GM21576 (cell line): ENCODE measurements around the gene RRBP1.

Experiments
- ATAC-seq: cut with Tn5 transposase; IDR thresholded peaks from one replicate; pipeline ENCODE4 v1.9.1; 2021; ENCODE audit warnings: mild to moderate bottlenecking, moderate library complexity; ENCODE audit not compliant: unreplicated experiment

The RRBP1 gene

DNA sequence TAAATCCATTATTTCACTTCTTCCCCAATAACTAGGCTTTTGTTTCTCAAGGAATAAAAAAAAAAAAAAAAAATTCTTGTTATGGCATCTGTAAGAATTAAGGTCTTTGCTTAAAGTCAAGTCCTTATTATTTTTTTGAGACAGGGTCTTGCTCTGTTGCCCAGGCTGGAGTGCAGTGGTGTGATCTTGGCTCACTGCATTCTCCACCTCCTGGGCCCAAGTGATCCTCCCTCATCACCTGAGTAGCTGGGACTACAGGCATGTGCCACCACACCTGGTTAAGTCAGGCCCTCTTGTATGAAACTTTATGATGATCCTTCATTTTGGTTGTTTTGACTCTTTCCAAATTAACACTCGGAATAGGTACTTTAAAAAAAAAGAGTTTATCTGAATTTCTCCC lies 94.9 kb downstream of the RRBP1 start:
- no peak for ATAC-seq

DNA sequence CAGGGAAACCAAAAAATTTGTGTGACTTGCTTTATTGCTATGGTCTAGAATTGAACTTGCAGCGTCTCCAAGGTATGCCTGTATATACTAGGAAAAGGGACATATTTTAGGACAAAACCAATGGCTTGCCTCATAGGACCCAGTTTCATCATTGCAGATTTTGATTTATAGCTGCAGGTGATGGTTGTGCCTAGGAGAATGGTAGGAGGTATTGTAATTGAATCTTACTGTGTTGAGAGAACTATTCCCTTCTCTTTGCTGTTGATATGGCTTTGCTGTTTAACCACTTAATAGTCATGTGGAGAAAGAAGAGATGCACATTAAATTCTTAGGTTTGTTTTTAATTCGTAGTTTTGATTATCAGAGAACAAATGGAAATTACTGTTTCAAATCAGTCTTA lies 95.8 kb downstream of the RRBP1 start:
- ATAC-seq: no peak

DNA sequence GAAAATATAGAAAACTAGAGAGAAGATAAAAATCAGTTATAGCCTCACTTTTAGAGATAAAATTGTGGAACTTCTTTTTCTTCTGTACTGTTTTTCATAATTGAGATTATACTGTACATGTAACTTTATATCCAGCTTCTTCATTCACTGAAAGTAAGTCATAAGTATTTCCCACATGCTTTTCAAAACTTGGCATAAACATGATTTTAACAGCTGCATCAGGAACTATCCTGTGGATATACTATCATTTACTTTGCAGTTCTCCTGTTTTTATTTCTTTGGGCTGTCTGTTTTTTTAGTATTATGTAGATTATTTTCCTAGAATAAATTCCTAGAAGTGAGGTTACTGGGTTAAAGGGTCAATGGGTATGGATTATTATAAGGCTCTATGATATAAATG lies 97.4 kb downstream of the RRBP1 start:
- no peak for ATAC-seq

DNA sequence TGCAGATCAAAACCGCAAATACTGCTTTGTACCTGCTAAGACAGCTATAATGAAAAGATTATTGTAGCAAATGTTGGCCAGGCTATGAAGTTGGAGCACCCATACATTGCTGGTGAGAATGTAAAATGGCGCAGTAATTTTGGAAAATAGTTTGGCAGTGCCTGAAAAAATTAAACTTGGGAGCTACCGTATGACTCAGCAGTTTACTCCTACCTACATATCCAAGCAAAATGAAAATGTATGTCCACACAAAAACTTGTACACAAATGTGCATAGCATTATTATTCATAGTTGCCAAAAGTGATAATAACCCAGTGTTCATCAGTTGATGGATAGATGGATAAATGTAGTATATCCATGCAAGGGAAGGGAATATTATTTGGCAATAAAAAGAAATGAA lies 98.9 kb downstream of the RRBP1 start:
- ATAC-seq: no peak

DNA sequence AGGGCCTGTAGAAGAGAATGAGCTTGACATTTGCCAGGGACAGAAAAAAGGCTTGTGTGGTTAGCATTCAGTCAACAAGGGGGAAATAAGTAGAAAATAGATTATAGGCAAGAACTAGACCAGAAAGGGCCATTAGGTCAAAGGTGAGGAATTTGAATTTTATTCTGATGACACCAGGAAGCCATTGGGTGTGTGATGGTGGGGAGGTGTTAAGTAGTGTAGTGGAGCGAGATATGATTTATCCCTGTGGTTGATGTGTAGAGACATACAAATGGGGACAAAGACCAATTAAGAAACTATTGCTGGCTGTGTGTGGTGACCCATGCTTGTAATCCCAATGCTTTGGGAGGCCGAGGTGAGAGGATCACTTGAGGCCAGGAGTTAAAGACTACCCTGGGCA lies 101.1 kb downstream of the RRBP1 start:
- no peak for ATAC-seq

DNA sequence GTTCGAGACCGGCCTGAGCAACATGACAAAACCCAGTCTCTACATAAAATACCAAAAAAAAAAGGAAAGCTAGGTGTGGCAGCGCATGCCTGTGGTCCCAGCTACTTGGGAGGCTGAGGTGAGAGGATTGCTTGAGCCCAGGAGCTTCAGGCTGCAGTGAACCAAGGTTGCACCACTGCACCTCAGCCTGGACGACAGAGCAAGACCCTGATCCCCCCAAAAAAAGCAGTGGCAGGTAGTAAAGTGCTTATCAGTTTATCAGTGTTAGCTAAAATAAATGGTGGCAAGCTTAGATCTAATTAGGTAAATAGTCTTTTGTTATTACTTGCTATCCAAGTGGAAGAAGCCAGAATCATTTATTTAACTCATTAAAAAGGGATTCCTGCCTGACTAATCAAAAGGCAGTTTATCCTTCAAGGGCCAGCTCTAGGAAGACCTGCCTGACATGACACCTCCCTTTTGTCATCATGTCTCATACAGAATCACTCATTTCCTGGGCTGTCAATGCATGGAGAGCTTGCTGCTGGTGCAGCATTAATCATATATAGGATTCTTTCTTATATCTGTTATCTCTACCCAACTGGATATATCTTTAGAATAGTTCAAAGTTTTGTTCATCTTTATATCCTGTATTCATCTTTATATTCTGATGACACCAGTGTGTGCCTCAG lies 102.5 kb downstream of the RRBP1 start:
- no peak for ATAC-seq

DNA sequence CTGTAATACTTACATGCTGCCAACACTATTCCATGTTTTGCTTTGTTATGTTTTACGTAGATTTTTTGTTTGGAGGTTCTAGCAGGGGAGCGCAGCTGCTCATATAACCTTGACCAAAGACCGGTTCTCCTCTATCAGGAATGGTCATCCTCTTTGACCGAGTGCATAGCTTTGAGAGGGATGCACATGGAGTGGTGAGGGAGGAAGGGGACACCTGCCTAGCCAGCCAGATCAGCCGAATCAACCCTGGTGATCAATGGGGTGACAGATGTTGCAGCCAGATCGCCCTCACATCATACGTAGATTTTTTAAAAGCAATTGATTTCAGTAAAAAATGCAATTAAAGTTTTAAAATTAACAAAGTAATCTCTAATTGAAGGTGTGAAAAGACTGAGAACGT lies 105.8 kb downstream of the RRBP1 start:
- ATAC-seq: no peak

DNA sequence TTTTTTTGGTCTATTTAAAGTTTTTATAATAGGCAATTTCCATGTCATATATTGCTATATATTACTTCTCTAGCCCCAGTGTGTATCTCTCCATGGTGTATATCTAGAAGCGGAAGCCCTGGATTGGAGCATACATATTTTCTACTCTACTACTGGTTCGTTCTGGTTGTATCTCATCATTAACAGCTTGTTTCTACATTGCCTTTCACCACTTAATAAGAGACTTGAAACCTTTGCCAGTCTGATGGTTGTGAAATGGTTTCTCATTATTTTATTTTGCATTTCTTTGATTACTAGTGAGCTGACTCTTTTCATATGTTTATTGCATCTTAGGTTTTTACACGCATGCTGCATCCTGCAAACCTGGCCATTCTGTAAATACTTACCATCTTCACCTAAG lies 108.6 kb downstream of the RRBP1 start:
- no peak for ATAC-seq

DNA sequence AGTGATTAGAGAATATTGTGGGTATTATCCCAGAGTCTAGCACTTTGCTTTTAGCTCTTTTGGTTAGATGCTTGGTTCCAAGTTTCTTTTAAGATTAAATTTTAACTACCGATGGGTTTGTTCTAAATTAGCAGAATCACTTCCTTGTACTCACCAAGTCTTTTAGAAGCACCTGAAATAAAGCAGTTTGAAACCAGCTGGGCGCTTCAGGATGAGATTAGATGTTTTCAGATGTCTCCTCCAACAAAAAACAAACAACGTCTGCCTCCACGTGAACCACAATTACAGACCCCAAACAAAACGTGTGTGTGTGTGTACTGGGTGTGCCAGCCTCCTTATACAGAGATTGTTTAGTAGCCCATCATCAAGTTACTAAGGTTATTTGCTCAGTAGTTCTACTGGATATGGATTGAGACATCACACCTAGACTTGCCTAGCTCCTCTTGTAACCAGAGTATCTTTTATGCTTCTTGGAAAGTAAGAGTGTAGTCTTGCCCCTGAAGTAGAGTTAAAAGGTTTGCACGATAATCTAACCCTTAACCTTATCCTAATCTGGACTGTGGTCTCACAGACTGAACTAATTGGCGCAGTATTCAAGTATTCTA lies 109.9 kb downstream of the RRBP1 start:
- no peak for ATAC-seq

DNA sequence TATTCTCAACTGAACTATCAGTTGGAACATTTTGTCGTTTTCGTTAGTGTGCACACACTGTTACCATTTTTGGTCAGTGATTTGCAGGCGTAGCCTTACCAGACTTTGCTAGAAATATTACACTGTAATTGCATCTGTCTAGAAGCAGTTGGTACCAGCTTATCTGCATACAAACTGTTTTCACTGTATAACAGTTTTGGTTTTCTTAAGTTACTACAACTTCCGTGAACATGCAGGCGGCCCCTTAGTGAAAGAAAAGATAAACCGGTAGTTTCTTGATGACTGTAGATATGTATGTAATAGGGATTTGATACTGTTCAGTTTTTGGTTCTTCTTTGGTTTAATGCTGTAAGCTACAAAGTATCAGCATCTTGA lies 110.9 kb downstream of the RRBP1 start:
- no peak for ATAC-seq

DNA sequence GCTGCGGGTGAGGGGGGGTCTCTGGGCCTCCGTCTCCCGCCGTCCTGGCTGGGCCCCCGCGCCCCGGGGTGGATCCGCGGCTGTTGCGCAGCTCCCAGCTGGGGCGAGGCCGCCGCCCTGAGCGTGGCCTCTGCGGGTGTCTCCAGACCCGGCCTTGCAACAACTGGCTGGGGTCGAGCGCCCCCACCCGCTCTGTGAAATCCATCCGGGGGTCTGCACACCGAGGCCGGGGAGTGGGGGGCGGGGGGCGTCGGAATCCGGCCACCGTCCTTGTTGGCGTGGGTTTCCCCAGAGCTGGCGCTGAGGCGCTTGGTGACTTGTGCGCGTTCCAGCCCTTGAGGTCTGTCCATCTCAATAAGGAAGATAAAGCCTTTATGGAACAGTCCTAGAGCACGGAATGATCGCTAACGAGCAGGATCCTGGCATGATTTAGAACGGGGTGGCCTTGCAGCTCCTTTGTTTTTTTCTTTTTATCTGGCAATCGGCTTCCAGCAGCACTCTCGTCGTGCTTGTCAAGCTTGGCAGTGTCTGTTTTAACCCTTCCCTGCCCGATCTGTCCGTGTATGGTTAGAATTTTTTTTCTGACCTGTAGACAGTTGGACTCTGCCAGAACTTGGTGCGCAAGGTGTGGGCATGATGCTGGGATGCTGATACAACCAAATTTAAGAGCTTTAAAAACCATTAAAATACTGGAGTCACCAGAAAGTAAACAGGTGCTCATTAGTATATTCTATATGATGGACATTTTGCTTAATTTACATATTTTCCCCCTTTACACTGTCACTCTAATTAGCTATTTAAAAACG lies 111.5 kb downstream of the RRBP1 start:
- peak; percentile 33 for ATAC-seq

DNA sequence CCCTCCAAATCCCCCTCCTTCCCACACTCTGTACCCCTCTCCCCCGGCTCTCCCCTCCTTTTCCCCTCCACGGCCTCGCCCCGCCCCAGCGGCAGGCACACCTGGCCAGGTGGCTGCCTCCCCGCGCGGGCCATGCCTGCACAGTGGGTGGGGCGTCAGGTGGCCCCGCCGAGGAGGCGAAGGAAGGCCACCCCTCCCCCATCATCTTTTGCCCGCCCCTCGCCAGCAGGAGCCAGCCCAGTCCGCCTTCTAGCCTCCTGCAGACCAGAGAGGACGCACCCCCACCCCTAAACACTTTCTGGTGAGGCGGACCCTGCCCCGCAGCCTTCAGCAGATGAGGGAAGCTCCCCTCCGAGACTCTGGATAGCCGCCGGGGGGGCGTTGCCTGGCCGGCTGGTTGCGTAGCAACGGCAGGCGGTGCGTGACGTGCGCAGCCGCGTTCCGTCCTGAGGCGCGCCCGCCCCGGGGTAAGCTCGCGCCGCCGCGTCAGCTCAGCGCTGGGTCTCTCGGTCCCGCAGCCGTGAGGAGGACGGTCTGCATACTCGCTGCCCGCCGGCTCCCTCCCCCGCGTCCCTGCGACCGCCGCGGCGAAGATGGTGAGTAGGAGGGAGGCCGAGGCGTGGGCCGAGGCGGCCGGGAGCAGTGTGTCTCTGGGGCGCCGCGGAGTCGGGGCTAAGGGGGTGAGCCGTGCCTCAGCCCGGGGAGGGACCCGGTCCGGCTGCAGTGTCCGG lies 112.3 kb downstream of the RRBP1 start, which contains the start of gene DSTN:
TSS of gene DSTN (plus strand) at position 460 of the 731 bp plus-strand sequence. CDS start at position 594, 134 bp downstream.
- ATAC-seq: peak; percentile 88

DNA sequence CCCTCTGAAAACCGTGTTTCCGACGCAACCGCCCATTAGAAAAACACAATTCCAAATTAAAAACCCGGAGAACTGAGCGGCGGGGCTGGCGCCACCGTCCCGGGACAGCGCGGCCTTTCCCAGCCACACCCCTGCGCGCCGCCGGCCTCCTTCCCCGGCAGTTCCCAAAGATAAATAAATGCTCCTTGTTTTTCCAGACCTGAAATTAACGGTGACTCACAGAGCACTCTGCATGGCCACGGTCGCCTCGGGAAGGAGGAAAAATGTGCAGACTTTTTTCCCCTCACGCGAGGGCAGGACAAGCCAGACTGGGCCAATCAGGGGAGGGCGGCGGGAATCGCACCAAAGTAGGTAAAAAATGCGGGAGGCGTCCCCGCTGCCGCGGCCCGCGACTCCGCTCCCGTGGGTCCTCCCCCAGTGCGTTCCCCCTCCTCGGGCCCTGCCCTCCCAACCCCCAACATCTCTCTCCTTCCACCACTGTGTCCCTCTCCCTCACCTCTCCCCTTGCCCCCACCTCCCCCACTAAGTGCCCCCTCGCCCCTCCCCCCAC lies 113.0 kb downstream of the RRBP1 start:
- ATAC-seq: no peak

DNA sequence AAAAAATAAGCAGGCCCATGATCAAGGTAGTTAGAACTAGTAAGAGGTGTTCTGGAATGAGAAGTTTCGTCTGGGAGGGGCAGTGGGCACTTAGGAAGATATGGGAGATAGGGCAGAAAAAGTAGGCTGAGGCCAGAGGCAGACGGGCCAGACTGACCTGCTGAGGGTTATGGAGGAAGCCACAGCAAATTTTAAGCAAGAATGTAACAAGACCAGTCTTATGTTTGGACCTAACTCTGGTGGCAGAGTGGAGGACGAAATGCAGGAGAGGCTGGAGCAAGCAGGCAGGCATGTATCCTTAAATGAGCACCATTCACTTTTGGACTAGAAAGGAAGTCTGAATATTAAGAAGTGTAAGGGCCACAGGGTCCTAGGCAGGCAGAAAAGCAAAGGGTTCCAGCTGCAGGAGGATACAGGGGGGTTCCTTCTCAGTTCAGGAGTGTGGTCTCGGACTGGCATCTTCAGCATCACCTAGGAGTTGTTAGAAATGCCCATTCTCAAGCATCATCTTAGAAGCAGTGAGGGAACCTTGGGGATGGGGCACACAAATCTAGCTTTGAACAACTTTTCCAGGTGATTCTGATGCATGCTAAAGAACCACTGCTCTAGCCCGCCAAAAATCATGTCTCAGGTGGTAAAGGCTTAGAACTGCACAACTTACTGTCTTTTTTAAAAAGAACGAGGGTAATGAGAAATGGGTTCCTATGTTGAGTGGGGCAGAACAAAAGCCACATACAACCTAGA lies 113.8 kb downstream of the RRBP1 start:
- ATAC-seq: no peak

DNA sequence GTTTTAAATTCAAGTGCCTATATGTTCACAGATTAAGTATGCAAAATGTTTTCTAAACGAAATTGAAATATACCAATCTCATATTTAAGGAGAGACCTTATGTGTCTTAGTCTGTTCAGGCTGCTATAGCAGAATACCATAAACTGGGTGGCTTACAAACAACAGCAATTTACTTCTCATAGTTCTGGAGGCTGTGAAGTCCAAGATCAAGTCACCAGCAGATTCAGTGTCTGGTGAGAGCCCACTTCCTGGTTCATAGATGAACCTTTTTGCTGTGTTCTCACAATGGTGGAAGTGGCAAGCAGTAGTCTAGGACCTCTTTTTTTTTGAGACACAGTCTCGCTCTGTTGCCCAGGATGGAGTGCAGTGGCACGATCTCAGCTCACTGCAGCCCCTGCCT lies 115.7 kb downstream of the RRBP1 start:
- ATAC-seq: no peak

DNA sequence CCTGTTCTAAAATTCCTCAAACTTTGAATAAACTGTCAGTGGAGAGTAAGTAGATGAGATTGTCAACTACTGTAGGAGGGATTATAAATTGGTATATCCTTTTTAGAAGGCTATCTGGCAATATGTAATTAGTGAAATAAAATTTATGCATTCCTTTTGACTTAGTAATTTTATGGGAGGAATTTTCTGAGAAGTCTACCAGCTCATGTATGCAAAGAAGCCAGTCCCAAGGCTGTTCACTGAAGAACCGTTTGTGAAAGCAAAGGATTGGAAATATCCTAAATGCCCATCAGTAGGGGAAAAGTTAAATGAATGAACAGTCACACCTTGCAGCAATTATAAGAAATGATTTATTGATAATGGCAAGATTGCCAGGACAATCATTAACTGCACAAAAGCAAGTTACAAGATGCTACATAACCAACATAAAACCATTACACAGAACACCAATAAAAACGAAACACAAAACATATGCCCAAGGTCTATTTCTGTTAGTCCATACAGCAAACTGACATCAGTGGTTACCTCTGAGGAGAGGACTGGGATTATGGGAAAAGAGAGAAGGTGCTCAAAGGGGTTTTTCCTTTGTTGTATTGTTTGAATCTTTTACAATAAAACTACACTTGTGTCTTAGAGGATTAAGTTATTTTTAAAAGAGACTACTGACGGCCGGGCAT lies 116.7 kb downstream of the RRBP1 start:
- ATAC-seq: no peak
